ENCODE measurements around the gene DIAPH2. TPM values are rescaled to one million over a fixed set of nuclear protein-coding genes. Genes with fewer than 3 reads are reported as not detected.

Gene DIAPH2
- total and polyA plus RNA-seq, 9 of the 15 experiments (the other 6 are each of a cell fraction or from before 2014, with no cell fraction given): 0.01 to 0.18 (median 0.07) TPM; not detected in 1

- Histone ChIP-seq H4K20me1 (replicated peaks; ENCODE audit: control insufficient read depth, insufficient read depth, low read length) (no peaks in the 10 kb centered on the region), H3K79me2 (ENCODE audit: control insufficient read depth, insufficient read depth, low read length) (no peaks in the 10 kb centered on the region), H3K9me1 (ENCODE audit: control insufficient read depth, insufficient read depth, low read length) (no peaks in the 10 kb centered on the region), H3K4me1 (replicated peaks in 1 of 2; ENCODE audit: control insufficient read depth in 2 of 2, insufficient read depth in 2 of 2, low read length in 2 of 2) (no peaks in the 10 kb centered on the region), H3K36me3 (ENCODE audit: control insufficient read depth, insufficient read depth, low read length) (no peaks in the 10 kb centered on the region), H3K27ac (ENCODE audit: extremely low read depth, low read depth, low read length) (no peak overlapping the region), H3K9ac (ENCODE audit: insufficient read depth in 1 of 2, low read depth in 2 of 2, low read length in 2 of 2) (no peak overlapping the region), H3K4me3 (no peak overlapping the region), H3K4me2 (ENCODE audit: insufficient read depth, low read length) (no peak overlapping the region), H3K9me3 (replicated peaks; ENCODE audit: control insufficient read depth, insufficient read depth, low read depth, low read length) (no peaks in the 10 kb centered on the region), H2AFZ (ENCODE audit: low read depth, low read length) (no peak overlapping the region), H3K27me3 (ENCODE audit: control insufficient read depth in 2 of 2, insufficient read depth in 2 of 2, low read length in 2 of 2) (no peaks in the 10 kb centered on the region)
- intact Hi-C loops (cut with micrococcal nuclease) (no loop called here), in situ Hi-C loops (cut with MboI) (no loop called here)
- ATAC-seq (no peak), DNase-seq (ENCODE audit: extremely low read depth in 1 of 4, low spot score in 3 of 4) (no peak), FAIRE-seq (no peak)
- WGBS (ENCODE audit: insufficient coverage, low coverage, missing lambda C conversion rate): 0% methylated on average over 2 of the region's 2 CpGs
- BruUV-seq (replicated peaks): no TSS peak
- ChIA-PET CTCF (ENCODE audit: low intra/inter-chr PET ratio) (no interaction called here), POLR2A (no interaction called here)
- no peak for TF ChIP-seq ZNF76 (CRISPR knock-in tag; IDR thresholded peaks at IDR 0.05; ENCODE audit: borderline replicate concordance)
- TF ChIP-seq ZNF140 (CRISPR knock-in tag; IDR thresholded peaks at IDR 0.05): no peak
- TF ChIP-seq ZKSCAN1 (IDR thresholded peaks at IDR 0.05; ENCODE audit: low read depth, low read length): no peak
- no peak for TF ChIP-seq ETS2 (tag; IDR thresholded peaks at IDR 0.05; ENCODE audit: borderline replicate concordance, poor library complexity, severe bottlenecking)
- TF ChIP-seq AFF4 (CRISPR knock-in tag; IDR thresholded peaks at IDR 0.05): no peak
- no peak for TF ChIP-seq NELFE (IDR thresholded peaks at IDR 0.05; ENCODE audit: insufficient read depth, insufficient read length)
- no peak for TF ChIP-seq ZBTB12 (CRISPR knock-in tag; IDR thresholded peaks at IDR 0.05)
- no peak for TF ChIP-seq RCOR1 (IDR thresholded peaks at IDR 0.05; ENCODE audit: borderline replicate concordance in 1 of 2, low read depth in 2 of 2, low read length in 2 of 2)
- TF ChIP-seq HINFP (tag; conservative IDR thresholded peaks at IDR 0.05; ENCODE audit: low read depth): no peak
- no peak for TF ChIP-seq ZNF121 (CRISPR knock-in tag; conservative IDR thresholded peaks at IDR 0.05)
- TF ChIP-seq SRSF1 (IDR thresholded peaks at IDR 0.05; ENCODE audit: low read depth, low read length): no peak
- TF ChIP-seq NFATC3 (IDR thresholded peaks at IDR 0.05): no peak
- TF ChIP-seq ZFP30 (CRISPR knock-in tag; IDR thresholded peaks at IDR 0.05; ENCODE audit: borderline replicate concordance): no peak
These were observed 45.4 kb downstream of the DIAPH2 start for GRCh38 chrX:96729868-96730643.
